22Rv1 (cell line): ENCODE measurements around the gene MMD2.

ENCODE experiments used
- H3K27ac ChIP-seq: fragments of 450-650 bp; 2 replicates; pipeline ENCODE4 v1.5.1; 2017
- CTCF ChIP-seq: fragments of 450-650 bp; IDR thresholded peaks from 2 replicates; pipeline ENCODE4 v1.5.1; 2017; ENCODE audit warnings: mild to moderate bottlenecking
- ZFX ChIP-seq: fragments of 450-650 bp; IDR thresholded peaks from 2 replicates; pipeline ENCODE4 v1.6.1; 2017; ENCODE audit warnings: antibody characterized with exemption, borderline replicate concordance

The MMD2 gene

GRCh38 chr7:4889682-4890081, 69.3 kb downstream of the MMD2 start:
- no peak overlapping the region for H3K27ac ChIP-seq
- TF ChIP-seq CTCF (no peak), ZFX (no peak)

- no peak for TF ChIP-seq CTCF
- no peak for TF ChIP-seq ZFX
- no peak overlapping the region for H3K27ac ChIP-seq
Observed at GRCh38 chr7:4888161-4888560, 70.8 kb downstream of the MMD2 start.

GRCh38 chr7:4886671-4887070, 72.3 kb downstream of the MMD2 start:
- TF ChIP-seq CTCF = no peak
- TF ChIP-seq ZFX = no peak
- H3K27ac ChIP-seq = no peak overlapping the region

GRCh38 chr7:4885317-4885807, 73.6 kb downstream of the MMD2 start:
- H3K27ac ChIP-seq = no peak overlapping the region
- no peak for TF ChIP-seq ZFX
- no peak for TF ChIP-seq CTCF

GRCh38 chr7:4884164-4884563, 74.8 kb downstream of the MMD2 start:
- no peak for TF ChIP-seq CTCF
- TF ChIP-seq ZFX = no peak
- H3K27ac ChIP-seq = no peak overlapping the region

GRCh38 chr7:4883372-4884144, 75.4 kb downstream of the MMD2 start, which contains the start of gene RADIL:
RADIL (minus strand) TSS chr7:4883716; CDS start chr7:4878139, 5,577 bp downstream.
- TF ChIP-seq ZFX (no peak), CTCF (peak; percentile 100)
- H3K27ac ChIP-seq = peak within 1 kb of the TSS; percentile 32; the same call in 1 of the 2 replicates

- TF ChIP-seq CTCF = no peak
- TF ChIP-seq ZFX = no peak
- 0 out of 2 replicates have a peak overlapping the region, but pooled peaks have one; percentile 32 for H3K27ac ChIP-seq
Observed at GRCh38 chr7:4883033-4883371, 76.0 kb downstream of the MMD2 start.
